Measurements from ENCODE around the gene HTR1D.

HTR1D gene

GRCh38 chr1:23150125-23150524, 67.2 kb downstream of the HTR1D start:
- no peak for DNase-seq

DNA sequence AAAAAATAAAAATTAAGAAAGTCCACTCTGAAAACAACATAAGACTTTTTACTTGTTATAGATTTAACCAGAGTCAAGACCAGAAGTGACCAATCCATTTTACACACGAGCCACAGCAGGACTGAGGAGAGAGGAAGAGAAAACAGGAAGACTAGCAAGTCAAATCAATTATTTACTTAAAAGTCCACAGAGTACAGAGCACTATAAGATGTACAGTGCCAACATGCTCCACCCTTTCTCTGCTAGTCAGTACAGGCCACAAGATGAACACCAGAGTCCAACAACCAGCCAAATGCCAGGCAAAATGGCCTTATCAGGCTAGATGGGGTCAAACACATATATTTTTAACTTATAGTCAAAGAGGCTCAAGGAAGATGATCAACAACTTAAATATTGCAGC, 68.2 kb downstream of the HTR1D start:
- DNase-seq = no peak

DNA sequence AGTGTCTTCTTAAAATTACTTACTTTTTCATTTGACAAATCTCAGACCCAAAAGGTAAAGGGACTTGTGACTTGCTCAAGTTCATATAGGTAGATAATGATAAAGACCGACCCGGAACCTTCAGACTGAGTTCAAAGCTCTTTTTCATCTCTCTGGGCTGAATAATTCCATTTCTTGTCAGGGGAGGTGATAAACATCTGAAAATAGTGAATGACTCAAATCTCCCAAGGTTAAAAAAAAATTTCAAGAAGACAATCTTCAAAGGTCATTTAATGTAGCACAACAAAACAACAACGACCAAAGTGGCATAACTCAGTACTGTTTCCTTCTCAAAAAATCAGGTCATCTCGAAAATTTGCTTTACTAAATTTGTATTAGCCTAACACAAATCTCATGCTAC, 69.2 kb downstream of the HTR1D start:
- DNase-seq = no peak

Data from DMS153 (cell line).